ENCODE results near the gene CEPT1.
A peak's percentile ranks its signal among the peaks of the same experiment; 100 is the strongest.
"Not testable (repeated sequence)": the region's sequence is repeated elsewhere in the genome, so short reads cannot be mapped to it uniquely, and the experiment has no call there.

Gene CEPT1

DNA sequence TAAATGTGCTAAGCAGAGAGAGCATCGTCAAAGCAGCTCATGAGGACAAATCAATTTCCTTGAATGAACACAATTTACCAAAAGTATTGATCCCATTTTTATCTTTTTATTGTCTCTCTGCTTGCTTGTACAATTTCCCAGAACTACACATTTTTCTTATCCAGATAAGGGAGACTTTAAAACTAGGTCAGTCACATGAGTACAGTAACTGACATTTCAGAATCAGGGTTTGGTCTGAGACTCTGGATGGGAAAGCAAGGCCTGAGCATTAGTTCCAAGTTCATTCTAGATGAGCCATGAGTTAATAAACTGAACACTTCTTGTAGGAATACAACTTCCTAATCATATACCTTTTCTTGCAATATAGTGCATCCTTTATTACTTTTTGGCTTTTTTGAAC is 71.9 kb downstream of the CEPT1 start:
- DNase-seq (ENCODE audit: low spot score), result no peak

DNA sequence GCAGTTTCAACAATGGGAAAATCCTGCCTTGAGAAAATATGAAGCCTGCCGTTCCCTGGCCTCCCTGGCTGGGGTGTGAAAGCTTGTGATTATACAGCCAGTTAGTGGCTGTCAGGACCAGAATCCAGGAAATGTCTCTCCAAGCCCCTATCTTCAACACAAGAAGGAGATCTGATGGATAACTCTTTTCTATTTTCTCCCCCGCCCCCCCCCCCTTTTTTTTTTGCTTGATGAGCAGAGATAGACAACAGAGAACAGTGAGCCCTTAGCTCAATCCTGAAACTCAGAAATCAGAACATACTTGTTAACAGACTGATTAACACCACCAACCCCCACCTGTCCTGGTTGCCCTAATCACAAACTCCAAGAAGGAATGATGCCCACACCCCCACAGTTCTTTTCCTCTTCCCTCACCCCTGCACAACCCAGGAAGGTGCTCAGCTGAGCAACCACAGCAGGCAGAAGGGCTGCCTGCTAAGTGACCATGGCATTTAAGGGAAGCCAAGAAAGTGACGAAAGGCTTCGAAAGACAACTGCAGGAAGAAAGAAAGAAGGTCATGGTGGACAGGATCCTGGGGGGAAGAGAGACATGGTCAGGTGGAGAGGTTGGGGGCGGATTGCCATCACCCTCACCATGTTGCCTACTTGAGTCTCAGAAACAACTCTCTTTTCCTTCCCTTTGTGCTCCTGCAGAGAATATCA is 72.8 kb downstream of the CEPT1 start:
- DNase-seq (ENCODE audit: low spot score), result no peak

DNA sequence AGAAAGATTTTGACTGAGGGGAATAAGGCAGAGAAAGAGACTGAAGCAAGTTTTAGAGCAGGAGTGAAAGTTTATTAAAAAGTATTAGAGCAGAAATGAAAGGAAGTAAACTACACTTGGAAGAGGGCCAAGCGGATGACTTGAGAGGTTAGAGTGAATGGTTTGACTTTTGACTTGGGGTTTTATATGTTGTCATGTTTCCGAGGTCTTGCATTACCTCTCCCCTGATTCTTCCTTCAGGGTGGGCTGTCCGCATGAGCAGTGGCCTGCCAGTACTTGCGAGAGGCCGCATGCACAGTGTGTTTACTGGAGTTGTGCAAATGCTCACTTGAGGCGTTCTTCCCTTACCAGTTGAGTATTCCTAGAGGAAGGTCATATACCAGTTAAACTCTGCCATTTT is 73.4 kb downstream of the CEPT1 start:
- no peak for DNase-seq (ENCODE audit: low spot score)

DNA sequence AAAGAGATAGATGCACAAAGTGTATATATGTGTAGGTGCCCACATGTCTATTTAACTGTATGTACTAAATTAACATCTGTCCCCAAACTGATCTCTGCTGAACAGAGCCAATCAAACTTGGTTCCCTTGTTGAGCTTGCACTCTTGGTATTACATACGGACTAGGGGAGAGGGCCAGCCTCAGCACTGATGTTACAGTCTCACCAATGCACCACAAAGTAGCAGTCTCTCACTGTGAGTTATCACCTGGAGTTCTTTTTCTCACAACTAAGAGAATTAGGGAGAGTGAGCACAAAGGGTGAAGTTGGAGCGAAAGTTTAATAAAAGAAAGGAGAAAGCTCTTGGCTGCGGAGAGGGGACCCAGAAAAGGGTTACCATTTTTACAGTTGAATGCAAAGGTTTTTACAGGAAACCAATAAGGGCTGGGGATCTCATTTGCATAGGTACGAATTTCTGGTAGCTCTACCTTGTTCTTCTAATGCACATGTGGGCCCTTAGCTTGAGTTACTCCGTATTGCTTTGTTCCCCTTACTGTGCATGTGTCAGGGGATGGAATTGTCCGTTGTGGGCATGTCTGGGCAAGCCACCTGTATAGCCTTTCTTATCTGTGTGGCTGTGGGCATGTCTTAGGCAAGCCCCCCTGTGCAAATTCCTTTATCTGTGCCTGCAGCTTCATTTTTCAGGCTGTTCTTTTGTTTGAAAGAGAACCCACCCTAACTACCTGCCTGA is 74.2 kb downstream of the CEPT1 start:
- DNase-seq (ENCODE audit: low spot score), result no peak

DNA sequence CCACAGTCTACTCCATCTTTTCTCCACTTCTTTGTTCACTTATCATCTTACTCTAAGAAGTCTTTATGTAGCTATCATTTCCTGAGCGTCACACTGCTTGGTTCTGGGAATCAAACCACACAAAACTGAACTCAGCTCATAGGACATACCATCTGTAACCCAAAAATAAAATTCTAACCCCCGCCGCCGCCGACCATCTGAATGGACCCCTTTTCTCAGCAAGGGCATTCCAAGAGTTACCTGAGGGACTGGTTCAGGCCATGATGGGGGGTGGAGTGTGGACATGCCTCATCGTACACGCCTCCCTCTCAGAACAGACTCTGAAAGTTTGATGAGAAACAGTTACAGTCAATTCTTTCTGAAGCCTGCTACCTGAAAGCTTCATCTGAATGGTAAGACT is 74.9 kb downstream of the CEPT1 start:
- DNase-seq (ENCODE audit: low spot score), result no peak

DNA sequence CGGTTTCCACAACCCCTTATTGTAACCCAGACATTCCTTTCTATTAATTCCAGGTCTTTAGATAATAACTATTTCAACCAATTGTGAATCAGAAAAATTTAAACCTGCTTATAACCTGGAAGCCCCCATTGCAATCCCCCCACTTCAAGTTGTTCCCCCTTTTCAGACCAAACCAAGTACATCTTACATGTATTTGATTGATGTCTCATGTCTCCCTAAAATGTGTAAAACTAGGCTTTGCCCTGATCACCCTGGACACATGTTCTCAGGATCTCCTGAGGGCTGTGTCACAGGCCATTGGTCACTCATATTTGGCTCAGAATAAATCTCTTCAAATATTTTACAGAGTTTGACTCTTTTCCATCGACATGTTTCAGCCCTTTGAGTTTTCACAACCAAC is 75.3 kb downstream of the CEPT1 start:
- not testable (repeated sequence) for DNase-seq (ENCODE audit: low spot score)

DNA sequence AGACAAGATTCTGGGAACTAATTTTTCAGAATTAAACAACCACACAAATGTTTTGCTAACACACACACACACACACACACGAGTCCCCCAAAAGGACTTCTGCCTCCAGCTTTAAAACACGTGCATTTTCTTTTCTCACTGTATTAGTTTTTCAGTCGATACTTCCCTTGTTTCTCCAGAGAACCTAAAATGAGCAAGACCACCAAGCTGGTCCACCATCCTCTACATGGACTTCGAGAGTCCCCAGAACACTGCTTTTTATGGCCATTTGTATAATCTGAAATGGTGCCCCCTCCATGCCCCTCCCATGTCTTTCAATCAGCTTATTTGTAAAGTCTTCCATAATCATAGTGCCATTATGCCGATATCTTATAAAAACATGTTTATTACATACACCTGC is 76.7 kb downstream of the CEPT1 start:
- no peak for DNase-seq (ENCODE audit: low spot score)

DNA sequence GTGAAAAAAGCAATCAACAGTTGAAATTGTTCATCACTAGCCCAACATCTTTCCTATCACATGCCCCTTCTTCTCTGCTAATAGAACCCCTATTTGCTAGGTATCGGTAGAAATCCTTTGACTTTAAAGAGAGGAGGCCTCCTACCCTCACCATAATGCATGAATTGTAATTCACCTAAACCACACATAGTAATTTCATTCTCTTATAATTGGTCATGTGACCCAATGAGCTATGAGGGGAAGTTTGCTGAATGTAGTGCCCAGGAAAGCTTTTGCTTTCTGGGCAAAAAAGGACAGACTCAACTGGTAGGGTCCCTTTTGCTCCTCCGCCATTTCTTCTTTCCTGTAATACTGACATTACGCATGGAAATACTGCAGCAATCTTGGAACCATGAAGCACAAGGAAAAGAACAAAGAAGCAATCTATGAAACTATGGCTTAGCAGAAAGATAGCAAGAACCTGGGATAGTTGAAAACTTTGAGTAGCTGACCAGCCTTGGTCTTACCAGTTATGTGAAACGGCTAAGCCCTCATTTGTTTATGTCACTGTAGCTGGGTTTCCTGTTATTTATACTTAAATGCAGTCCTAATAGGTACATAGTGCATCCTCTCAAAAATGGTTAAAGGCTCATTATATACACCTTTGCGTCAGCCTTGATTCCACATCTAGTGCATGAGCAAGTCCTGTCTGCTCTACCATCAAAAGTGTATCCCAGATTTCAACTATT is 77.3 kb downstream of the CEPT1 start:
- no peak for DNase-seq (ENCODE audit: low spot score)

DNA sequence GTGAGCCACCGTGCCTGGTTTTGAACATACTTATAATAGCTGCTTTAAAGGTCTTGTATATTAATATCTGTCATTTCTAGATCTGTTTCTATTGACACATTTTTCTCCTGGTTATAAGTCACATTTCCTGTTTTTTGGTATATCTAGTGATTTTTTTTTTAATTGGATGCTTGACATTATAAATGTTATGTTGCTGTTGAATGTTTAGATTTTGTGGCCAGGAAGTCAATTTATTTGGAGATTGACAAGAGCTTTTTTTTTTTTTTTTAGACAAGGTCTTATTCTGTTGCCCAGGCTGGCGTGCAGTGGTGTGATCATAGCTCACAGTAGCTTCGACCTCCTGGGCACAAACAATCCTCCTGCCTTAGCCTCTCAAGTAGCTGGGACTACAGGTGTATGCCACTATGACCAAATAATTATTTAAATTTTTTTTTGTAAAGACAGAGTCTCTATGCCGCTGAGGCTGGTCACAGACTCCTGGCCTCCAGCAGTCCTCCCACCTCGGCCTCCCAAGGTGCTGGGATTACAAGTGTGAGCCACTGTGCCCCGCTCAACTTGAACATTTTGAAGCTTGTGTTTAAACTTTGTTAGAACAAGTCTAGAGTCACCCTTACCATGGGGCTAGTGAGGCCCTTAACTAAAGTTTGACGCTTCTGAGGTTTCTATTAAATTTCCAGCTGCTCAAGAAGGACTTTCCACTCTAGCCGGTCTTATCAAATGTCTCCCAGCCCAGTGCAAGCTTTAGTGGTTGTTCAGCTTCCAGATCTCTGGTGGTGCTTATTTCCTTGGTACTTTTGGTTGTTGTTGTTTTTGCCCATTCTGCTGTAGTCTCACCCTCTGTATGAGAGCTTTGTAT is 78.9 kb downstream of the CEPT1 start:
- DNase-seq (ENCODE audit: low spot score), result no peak

DNA sequence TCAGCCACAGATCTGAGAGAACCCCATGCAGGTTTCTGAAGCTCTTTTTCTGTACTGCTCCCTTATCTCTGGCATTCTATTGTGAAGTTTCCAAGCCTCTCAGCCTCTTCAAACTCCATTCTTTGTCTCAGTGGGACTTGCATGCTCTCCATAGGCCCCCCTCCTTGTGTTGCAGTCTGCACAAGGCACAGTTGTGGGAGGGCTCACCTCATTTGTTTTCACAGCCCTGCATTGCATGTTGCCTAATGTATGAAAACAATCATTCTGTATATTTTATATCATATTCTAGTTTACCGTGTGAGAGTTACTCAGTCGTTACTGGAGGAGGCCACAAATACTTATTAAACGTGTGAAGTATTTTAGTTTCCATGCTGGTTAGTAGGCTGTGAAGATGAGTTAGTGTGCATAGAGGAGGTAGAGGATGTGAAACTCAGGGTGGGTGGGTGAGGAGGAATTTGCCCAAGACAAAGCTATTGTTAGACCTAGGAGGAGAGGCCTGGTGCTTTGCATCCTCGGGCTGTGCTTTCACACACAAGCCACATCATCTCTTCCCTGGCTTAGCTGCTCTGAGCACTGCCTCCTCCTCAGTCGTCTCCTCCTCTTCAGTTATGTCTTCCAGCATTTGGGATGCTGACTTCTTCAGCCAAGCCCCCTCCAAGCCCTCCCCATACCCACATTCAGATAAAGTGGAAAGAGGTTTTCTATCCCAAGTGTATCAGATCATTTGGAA is 79.7 kb downstream of the CEPT1 start:
- DNase-seq (ENCODE audit: low spot score), result no peak

DNA sequence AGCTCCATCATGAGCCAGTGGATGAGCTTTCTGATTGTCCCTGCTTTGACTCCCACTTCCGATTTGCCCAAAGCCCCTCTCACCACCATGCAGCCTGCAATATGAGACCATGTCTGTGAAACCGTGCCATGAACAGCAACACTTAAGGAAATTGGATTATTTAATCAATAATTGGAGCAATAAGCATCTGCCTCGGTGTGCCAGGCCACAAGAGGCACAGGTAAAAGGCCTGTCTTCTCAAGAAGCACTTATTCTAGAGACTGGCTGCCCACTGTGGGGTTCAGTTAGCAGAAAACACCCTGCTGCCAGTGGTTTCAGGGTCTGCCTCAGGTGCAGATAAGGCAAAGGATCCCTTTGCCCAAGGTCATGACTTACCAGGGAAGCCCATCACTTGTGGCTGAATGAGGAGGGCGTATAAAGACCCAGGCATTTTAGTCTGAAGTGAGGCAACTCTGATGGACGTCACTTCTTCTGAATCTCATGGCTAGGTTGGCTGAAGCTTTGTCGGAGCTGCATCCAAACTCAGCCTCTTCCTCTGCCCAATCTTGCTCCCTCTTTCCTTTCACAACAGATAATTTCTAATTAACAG is 80.4 kb downstream of the CEPT1 start:
- no peak for DNase-seq (ENCODE audit: low spot score)

DNA sequence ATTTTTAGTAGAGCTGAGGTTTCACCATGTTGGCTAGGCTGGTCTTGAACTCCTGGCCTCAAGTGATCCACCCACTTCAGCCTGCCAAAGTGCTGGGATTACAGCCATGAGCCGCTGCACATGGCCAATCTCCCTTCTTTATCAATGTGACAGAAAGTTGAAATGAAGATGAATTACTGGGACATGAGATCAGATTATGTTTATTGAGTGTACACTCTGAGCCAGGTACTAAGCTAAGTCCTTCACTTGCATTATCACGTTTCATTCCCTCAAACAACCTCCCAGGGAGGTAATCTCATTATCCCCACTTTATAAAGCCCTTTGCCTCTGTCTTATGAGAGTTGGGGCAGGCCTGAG is 81.2 kb downstream of the CEPT1 start:
- DNase-seq (ENCODE audit: low spot score), result no peak

DNA sequence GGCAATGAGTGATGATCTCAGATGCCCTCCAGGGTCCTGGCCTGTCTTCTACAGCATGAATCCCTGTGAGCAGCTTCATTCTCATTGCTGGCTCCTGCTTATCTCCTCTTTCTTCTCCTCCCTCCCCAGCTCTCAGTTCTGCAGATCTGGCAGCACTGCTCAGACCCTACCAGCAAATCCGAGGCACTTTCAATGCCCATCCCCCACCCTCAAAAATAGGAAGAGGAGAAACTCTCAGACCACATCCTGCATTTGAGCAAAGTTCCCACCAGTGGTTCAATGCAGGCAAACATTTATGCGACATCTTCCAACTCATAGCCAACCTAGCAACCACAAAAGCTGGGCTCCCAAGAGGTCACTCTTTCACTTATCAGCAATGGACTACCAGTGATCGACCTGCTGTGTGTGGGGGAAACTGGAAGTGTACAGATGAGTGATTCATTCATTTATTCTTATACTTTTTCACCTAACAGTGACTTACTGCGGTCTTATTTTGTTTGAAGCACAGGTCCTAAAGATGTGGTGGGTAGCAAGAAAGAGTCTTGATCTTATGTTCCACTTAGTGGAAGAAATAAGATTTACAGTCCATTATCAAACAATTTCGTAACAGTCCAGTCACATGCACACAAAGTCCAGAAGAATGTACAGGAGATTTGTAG is 81.7 kb downstream of the CEPT1 start:
- no peak for DNase-seq (ENCODE audit: low spot score)

DNA sequence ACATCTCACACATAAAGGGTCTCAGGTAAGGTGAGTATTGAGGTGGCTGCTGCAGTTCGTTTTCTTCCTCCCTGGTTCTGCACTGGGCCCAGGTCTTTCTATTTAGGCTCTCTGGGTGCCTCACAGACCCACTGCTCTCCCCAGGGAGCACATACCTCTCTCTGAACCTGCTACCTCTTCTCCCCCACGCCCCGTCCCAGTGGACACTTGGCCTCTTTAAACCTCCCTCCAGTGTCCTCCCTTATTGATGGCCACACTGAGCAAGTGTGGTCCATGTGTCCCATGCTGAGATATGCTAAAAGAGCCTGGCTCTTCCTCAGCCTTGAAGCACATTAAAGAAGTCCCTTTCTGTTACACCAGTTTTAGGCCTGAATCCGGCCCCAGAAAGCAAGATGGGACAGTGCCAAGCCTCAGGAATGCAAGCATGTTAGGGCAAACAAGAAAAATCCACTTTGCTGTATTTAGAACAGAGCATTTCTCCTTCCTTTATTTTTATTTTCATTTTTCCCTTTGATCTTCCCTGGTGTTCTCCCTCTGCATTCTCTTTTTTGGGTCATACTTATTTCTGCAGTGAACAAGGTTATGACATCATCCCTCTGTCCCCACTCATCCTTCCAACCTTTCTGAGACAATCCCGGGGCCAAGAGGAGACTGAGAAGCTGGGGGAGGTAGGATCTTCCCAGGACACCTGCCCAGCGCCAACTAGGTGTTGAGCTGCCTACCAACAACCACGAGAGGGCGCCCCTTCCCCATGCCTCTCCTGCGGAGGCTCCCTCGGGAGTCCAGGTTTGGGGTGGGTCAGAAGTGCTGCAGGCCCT is 82.5 kb downstream of the CEPT1 start:
- DNase-seq (ENCODE audit: low spot score), result peak; percentile 42

DNA sequence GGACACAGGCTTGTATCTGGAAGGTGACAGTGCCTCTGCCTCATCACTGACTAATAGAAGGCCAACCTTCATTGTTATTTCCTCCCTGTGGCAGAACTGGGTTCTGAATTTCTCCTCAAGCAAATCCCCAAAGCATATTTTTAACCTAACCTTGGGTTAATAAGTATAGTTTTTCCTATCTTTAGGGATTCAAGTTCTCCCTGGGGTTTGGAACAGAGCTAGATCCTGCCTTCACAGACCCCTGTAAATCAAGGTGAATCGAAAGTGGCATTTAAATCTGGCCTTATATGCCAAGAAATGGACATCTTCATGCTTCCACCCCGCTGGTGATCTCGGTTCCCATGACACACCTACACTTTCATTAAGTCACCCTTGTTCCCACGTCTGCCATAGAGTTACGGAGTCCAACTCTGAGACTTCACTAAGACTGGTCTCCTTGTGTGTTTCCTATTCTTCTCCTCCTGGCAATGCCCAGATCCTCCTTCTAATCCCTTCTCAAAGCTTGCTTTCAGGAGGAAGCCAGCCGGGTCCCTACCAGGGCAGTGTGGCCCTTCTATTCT is 83.2 kb downstream of the CEPT1 start:
- DNase-seq (ENCODE audit: low spot score), result no peak

DNA sequence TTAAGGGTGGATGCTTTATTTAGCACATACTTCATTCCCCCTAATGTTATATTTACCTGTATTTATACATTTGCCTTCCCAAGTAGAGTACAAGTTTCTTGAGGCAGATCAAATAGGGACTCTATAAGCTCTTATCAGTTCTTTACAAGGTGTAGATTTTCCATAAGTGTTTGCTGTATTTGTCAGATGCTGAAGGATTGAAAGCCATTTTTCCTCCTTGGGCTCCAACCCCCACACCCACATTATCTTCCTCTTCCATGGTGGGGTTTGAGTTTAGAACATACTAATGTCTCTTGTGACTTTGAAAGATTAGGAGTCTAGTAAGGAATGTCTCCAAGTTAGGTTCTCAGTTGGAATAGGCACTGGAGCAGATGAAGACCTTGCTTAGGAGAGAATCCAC is 85.1 kb downstream of the CEPT1 start:
- no peak for DNase-seq (ENCODE audit: low spot score)

DNA sequence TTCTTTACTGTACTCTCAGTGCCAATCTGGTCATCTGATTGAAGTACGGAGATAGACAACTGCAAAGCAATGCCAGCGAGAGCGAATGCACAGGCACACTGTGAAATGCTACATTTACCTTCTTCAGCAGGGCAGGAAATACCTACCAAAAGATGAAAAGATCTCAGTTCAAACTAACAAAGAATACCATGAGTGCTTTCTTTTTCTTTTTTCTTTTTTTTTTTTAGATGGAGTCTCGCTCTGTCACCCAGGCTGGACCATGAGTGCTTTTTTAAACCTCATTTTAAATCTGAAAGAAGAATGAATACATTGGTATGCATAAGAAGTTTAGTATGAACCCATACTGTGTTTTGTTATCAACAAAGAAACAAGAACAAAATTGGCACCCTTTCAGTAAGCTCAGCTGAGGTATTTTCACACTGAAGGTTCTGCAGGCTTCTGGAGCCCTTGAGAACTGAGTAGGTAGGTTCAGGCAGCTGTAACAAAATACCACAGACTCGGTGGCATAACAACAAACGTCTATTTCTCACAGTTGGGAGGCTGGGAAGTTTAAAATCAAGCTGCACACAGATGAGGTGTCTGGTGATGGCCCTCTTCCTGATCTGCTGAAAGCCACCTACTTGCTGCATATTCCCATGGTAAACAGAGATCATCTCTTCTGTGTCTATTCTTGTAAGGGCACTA is 85.8 kb downstream of the CEPT1 start:
- DNase-seq (ENCODE audit: low spot score), result no peak

DNA sequence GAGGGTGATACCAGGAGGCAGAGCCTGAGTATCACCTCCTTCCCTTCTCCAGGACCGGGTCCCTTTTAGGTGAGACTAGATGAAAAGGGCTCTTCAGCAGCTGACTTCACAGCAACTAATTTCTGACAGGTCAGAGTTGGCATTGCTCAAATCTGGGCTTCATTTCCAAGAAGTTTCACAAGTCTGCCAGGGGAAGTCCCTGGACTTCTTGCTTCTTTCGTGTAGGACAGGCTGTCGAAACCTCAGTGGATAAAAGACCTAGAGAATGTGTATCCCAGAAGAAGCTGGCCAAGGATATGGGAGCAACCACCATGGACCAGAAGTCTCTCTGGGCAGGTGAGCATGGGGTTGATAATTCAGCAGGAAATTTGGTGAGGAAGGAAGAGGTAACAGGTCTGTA is 87.4 kb downstream of the CEPT1 start, which contains the start of gene CHI3L2:
CHI3L2 (plus strand) TSS at position 280 of the 400 bp plus-strand sequence; CDS start at position 297, 17 bp downstream.
- DNase-seq (ENCODE audit: low spot score), result no peak

Data from cerebellar cortex (tissue), 1 donor.